Measurements from ENCODE around the gene DIP2B.

DNA sequence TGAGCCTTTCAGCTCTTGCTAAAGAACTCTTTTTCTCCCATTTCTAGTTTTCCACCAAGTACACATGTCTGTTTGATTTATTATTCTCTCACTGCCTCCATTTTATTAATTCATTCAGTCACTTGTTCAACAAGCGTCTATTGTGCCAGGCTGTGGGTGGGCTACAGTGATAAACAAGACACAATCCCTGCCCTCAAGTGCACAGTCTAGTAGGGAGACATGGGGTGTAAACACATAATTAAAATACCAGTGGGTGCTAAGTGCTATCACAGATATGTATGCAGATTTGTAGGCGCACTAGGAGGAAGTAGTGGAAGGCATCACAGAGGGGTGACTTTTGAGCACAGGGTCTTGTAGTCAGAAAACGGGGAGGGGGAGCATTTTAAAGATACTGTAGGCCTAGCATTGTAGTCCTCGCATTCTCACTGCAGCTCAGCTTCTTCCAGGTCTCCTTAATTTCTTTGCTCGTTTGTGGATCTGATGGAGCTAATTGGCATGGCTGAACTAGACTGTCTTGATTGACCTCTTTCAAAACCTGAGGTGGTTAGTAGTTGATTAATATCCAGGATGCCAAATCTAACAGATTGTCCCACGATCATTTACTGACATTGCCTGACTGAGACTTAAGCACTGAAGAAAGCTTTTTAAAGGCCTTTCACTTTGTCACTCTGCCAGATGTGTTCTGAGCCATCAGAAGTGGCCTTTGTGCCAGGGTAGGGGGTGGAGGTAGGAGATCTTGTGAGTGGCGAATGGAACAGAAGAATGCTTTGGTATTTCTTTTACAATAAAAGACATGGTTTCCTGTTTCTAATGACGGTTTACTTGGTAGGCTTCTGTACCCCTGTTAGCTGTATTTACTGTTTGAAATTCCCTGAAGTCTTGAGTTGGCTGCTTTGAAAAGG, 116.9 kb downstream of the DIP2B start:
- TF ChIP-seq CTCF (IDR thresholded peaks at IDR 0.05; ENCODE audit: insufficient read depth, low read length, poor library complexity, severe bottlenecking) (no peak), EZH2phosphoT487 (conservative IDR thresholded peaks at IDR 0.05; ENCODE audit: low read length) (no peak)

Measured in SU-DHL-6 (cell line).